GM13976 (cell line): Measurements from ENCODE around the gene DDX39A.

Experiments
- DNase-seq: peaks from one replicate; pipeline ENCODE4 v3.0.0; 2012; ENCODE audit warnings: low spot score
- in situ Hi-C: fragments of 300-500 bp; cut with MboI; formaldehyde crosslinking; loops from one replicate; pipeline ENCODE4 v1.12.0; 2022; ENCODE audit warnings: low sequenced_read_pairs, mixed read lengths, inconsistent platforms; ENCODE audit not compliant: unreplicated experiment
- TF ChIP-seq, protein P1 (sequence below): IDR thresholded peaks from 2 replicates; pipeline ENCODE4 v1.5.1; 2012; ENCODE audit warnings: borderline replicate concordance, mild to moderate bottlenecking; ENCODE audit not compliant: insufficient read depth; ENCODE audit errors: extremely low read depth, missing control alignments, control extremely low read depth

Gene DDX39A

GRCh38 chr19:14441041-14441938 lies 22.1 kb upstream of the DDX39A start:
- in situ Hi-C loops, result no loop called here
- peak; percentile 2 for DNase-seq
- TF ChIP-seq, protein P1, sequence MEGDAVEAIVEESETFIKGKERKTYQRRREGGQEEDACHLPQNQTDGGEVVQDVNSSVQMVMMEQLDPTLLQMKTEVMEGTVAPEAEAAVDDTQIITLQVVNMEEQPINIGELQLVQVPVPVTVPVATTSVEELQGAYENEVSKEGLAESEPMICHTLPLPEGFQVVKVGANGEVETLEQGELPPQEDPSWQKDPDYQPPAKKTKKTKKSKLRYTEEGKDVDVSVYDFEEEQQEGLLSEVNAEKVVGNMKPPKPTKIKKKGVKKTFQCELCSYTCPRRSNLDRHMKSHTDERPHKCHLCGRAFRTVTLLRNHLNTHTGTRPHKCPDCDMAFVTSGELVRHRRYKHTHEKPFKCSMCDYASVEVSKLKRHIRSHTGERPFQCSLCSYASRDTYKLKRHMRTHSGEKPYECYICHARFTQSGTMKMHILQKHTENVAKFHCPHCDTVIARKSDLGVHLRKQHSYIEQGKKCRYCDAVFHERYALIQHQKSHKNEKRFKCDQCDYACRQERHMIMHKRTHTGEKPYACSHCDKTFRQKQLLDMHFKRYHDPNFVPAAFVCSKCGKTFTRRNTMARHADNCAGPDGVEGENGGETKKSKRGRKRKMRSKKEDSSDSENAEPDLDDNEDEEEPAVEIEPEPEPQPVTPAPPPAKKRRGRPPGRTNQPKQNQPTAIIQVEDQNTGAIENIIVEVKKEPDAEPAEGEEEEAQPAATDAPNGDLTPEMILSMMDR, result no peak

DNA sequence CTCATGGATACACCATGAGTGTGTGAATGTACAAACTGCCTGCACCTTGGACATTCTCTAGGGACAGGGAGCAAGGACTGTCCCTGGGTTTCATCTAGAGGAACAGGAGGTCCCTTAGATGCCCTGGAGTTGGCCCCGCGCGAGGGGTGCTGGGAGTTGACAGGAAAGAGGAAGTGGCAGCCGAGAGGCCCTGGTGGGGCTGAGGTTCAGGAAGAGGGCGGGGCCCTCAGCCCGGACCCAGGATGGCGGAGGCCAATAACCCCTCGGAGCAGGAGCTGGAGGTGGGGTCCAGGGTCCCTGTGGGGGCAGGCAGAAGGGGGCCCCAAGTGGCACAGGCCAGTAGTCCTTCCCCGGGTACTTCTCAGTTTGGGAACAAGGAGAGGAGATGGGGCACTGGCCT lies 20.9 kb upstream of the DDX39A start:
- peak; percentile 90 for DNase-seq
- TF ChIP-seq, protein P1, result no peak
- in situ Hi-C loops, result no loop called here

DNA sequence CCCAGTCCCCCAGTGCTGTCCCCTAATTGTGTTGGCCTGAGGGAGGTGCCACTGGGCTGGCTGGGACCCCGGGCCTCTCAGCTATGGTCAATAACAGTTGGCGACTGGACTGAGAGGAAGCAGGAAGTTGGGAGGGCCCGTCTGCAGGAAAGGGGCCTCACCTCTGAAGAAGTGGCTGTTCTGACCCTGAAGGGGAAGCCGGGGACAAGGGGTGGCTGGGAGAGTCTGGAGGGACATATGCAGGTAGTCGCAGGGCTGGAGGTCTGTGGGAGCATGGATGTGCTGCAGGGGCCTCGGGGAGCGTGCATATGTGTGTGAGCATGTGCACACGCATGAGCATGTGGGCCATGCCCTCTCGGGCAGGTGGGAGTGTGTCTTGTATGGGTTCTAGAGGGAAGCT lies 19.9 kb upstream of the DDX39A start:
- in situ Hi-C loops, result no loop called here
- DNase-seq, result peak; percentile 6
- TF ChIP-seq, protein P1, result no peak

DNA sequence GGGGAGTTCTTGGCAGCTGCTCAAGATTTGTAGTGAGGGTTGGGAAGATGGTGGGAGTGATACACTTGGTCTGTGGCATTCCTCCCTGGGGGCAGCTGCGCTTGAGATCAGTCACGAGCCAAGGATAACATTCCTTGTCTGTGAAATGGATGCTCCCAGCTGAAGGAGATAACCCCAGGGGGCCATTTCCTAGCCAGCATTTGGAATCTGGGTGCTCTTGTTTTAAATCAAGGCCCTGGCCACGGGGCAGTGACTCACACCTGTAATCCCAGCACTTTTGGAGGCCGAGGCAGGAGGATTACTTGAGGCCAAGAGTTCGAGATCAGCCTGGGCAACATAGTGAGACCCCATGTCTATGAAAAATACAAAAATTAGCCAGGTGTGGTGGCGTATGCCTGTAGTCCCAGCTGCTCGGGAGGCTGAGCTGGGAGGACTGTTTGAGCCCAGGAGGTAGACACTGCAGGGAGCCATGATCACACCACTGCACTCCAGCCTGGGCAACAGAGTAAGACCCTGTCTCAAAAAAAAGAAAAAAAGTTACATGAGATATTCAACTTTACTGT lies 18.5 kb upstream of the DDX39A start:
- TF ChIP-seq, protein P1, result no peak
- in situ Hi-C loops, result no loop called here
- no peak for DNase-seq

- in situ Hi-C loops, result no loop called here
- DNase-seq, result no peak
- TF ChIP-seq, protein P1, result no peak
Measured at GRCh38 chr19:14435320-14436050, 16.3 kb upstream of the DDX39A start.

DNA sequence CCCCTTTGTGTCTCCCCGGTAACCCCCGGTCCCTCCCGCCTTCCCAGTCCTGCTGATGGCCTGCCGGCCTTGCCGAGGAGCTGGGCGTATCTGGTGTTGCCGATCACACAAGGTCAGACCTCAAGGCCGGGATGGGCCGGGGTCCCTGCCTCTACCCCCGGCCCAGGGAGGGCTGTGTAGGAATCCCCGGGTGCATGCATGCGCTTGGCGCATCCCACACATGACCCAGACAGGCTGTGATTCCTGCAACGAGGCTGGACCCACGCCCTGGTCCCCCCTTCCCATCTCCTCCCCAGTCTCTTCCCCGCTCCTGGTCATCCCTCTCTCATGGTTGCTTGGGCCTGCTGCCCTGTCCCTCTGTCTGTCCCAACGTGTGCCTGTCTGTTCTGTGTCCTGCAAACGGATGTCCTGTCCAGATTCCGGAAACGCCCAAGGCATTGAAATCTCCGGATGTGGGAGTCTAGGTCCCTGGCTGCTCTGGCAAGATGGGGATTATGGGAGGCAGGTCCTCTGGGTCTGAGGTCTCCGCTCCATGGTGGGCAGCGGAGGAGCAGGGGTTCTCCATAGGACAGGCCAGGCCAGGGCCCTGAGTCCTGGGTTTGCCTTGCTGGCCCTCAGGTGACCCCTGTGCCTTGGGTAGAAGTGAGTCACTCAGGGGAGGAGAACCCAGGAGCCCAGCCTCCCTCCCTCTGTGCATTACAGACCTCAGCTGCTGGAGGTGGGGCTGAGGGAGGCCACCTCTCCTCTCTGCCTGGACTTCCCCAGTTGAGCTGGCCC lies 15.6 kb upstream of the DDX39A start:
- TF ChIP-seq, protein P1, result no peak
- in situ Hi-C loops, result no loop called here
- DNase-seq, result peak; percentile 42
